ENCODE data around the gene MTMR1.

GRCh38 chrX:150644422-150644821 is 48.8 kb upstream of the MTMR1 start:
- TF ChIP-seq, protein P1, sequence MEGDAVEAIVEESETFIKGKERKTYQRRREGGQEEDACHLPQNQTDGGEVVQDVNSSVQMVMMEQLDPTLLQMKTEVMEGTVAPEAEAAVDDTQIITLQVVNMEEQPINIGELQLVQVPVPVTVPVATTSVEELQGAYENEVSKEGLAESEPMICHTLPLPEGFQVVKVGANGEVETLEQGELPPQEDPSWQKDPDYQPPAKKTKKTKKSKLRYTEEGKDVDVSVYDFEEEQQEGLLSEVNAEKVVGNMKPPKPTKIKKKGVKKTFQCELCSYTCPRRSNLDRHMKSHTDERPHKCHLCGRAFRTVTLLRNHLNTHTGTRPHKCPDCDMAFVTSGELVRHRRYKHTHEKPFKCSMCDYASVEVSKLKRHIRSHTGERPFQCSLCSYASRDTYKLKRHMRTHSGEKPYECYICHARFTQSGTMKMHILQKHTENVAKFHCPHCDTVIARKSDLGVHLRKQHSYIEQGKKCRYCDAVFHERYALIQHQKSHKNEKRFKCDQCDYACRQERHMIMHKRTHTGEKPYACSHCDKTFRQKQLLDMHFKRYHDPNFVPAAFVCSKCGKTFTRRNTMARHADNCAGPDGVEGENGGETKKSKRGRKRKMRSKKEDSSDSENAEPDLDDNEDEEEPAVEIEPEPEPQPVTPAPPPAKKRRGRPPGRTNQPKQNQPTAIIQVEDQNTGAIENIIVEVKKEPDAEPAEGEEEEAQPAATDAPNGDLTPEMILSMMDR (IDR thresholded peaks at IDR 0.05): no peak
- no peak for TF ChIP-seq EP300 (IDR thresholded peaks at IDR 0.05)

Measured in ovary (tissue), 3 donors.